PFSK-1 (cell line): ENCODE data around the gene KRT78.

ENCODE experiments used
- FOXP2 ChIP-seq: optimal IDR thresholded peaks from 2 replicates; pipeline ENCODE3; 2011; ENCODE audit warnings: borderline replicate concordance, control low read depth, inconsistent platforms; ENCODE audit not compliant: insufficient read depth; ENCODE audit errors: extremely low read length, extremely low read depth
- POLR2AphosphoS5 ChIP-seq: IDR thresholded peaks from 2 replicates; pipeline ENCODE4 v1.6.1; 2012; ENCODE audit warnings: low read depth, mild to moderate bottlenecking, control low read depth, low read length, moderate library complexity
- REST ChIP-seq, 2 experiments: IDR thresholded peaks; 2 replicates each; pipeline versions ENCODE4 v1.6.1 to v1.8.0; 2011 to 2012; ENCODE audit warnings: low read depth in 2 of 2, low read length in 2 of 2, control low read depth in 1 of 2, inconsistent platforms in 1 of 2, mild to moderate bottlenecking in 1 of 2, moderate library complexity in 1 of 2; ENCODE audit not compliant: insufficient read depth in 1 of 2
- SIN3A ChIP-seq: IDR thresholded peaks from 2 replicates; pipeline ENCODE4 v1.6.1; 2012; ENCODE audit warnings: mild to moderate bottlenecking, low read length, moderate library complexity, borderline replicate concordance; ENCODE audit not compliant: insufficient read depth

- TF ChIP-seq REST (IDR thresholded peaks at IDR 0.05; ENCODE audit: insufficient read depth in 1 of 2, low read depth in 2 of 2, low read length in 2 of 2) (no peak), POLR2AphosphoS5 (no peak), SIN3A (no peak), FOXP2 (no peak)
Measured at GRCh38 chr12:52790427-52791270, 58.1 kb downstream of the KRT78 start.
